C4-2B (cell line): ENCODE measurements around the gene FRK.
"Not testable (repeated sequence)": the region's sequence is repeated elsewhere in the genome, so short reads cannot be mapped to it uniquely, and the experiment has no call there.

Source experiments
- H3K27ac ChIP-seq: fragments of 450-650 bp; 2 replicates; pipeline ENCODE4 v1.5.1; 2017
- ZFX ChIP-seq: fragments of 450-650 bp; IDR thresholded peaks from 2 replicates; pipeline ENCODE4 v1.6.1; 2017
- TF ChIP-seq, protein P1 (sequence below): fragments of 450-650 bp; conservative IDR thresholded peaks from 2 replicates; pipeline ENCODE4 v1.5.1; 2017; ENCODE audit warnings: mild to moderate bottlenecking

FRK gene

DNA sequence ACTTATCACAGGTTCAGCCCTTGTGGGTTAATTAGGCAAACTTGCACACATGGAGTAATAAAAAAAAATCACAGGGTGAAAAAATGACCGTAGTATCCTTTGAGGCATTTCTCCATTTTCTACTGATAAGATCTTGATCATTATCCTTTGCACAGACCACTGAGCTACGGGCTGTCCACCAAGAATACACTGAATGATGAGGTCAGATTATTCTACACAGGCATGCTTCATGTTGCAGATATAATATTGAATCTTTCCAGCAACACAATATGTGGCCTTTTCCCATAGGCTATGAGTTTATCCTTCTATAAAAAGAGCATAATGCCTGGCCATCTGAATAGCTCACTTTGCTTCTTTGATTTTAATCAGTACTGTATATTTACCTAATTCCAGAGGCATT lies 168.9 kb downstream of the FRK start:
- no peak overlapping the region for H3K27ac ChIP-seq
- no peak for TF ChIP-seq ZFX
- TF ChIP-seq, protein P1, sequence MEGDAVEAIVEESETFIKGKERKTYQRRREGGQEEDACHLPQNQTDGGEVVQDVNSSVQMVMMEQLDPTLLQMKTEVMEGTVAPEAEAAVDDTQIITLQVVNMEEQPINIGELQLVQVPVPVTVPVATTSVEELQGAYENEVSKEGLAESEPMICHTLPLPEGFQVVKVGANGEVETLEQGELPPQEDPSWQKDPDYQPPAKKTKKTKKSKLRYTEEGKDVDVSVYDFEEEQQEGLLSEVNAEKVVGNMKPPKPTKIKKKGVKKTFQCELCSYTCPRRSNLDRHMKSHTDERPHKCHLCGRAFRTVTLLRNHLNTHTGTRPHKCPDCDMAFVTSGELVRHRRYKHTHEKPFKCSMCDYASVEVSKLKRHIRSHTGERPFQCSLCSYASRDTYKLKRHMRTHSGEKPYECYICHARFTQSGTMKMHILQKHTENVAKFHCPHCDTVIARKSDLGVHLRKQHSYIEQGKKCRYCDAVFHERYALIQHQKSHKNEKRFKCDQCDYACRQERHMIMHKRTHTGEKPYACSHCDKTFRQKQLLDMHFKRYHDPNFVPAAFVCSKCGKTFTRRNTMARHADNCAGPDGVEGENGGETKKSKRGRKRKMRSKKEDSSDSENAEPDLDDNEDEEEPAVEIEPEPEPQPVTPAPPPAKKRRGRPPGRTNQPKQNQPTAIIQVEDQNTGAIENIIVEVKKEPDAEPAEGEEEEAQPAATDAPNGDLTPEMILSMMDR, result no peak

DNA sequence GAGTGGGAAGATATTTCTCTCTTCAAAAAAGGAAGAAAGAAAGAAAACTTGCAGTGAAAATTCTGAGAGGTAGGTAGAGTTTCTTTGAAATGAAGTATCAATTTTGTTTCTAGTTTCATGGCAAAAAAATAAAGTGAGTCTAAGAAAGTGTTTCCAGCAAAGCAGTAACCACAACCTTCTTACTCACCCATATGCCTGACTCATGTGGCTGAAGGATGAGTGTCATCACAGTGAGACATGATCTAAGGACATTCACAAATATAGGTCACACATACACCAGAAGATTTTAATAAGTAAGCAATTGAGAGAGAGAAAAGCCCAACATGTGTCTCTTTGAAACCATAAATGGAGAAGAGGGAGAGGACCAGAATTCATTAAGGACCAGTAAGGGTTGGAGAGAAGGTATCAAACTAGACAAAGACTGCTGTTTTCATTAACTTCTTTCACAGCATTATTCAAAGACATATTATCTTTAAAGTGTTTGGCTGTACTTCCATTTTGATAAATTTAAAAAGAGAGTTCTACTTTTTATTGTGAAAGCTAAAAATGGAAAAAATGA lies 169.5 kb downstream of the FRK start:
- TF ChIP-seq ZFX, result no peak
- TF ChIP-seq, protein P1, result no peak
- no peak overlapping the region for H3K27ac ChIP-seq

DNA sequence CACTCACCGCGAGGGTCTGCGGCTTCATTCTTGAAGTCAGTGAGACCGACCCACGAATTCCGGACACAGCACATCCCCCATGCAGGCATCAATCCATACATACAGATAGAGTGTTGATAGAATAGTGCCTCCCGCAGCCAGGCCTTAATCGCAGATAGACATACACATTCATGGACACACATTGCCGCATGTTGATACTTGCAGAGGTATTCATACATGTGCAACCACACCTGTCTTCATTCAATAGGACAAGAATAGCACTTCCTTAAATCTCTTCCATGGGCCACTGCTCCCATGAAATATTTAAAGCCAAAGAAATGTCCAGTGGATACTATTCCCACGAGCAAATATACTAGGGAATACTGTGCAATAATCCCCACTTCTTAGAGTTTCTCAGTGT lies 170.5 kb downstream of the FRK start:
- H3K27ac ChIP-seq, result no peak overlapping the region
- no peak for TF ChIP-seq ZFX
- TF ChIP-seq, protein P1, result no peak

DNA sequence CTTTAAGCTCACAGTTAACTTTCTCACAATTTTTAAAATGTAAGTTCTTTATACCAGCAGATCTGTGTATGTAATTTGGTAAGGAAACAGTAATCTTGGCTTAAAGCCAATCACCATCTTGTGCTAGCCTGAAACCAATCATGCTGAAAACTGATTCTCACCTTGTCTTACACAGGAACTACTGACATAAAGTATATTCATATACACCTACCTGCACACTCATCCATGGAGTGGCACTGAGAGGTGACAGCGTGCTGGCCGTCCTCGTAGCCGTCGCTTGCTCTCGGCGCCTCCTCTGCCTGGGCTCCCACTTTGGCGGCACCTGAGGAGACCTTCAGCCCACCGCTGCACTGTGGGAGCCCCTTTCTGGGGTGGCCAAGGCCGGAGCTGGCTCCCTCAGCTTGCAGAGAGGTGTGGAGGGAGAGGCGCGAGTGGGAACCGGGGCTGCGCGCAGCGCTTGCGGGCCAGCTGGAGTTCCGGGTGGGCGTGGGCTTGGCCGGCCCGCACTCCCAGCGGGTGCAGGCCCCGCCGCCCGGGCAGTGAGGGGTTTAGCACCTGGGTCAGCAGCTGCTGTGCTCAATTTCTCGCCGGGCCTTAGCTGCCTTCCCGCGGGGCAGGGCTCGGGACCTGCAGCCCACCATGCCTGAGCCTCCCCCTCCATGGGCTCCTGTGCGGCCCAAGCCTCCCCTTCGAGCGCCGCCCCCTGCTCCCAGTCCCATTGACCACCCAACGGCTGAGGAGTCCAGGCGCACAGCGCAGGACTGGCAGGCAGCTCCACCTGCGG lies 171.8 kb downstream of the FRK start:
- not testable (repeated sequence) for H3K27ac ChIP-seq

DNA sequence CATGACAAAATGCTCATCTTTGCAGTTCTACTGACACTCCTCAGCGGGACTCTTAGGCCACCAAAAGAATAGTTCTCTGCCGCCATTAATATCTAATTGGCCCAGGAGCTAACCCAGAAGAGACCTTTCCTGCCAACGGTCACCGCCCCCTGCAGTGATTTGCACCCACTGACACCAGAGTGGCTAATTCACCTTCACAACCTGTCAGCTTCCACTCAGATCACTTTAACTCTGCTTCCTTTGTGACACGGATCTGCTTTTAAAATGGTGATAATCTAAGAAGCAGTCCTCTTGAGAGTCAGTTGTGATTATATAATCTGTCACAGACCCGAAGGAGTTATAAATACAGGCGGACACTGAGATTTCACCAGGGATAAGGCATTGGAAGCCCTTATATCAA lies 172.8 kb downstream of the FRK start:
- no peak overlapping the region for H3K27ac ChIP-seq
- no peak for TF ChIP-seq ZFX
- TF ChIP-seq, protein P1, result no peak

DNA sequence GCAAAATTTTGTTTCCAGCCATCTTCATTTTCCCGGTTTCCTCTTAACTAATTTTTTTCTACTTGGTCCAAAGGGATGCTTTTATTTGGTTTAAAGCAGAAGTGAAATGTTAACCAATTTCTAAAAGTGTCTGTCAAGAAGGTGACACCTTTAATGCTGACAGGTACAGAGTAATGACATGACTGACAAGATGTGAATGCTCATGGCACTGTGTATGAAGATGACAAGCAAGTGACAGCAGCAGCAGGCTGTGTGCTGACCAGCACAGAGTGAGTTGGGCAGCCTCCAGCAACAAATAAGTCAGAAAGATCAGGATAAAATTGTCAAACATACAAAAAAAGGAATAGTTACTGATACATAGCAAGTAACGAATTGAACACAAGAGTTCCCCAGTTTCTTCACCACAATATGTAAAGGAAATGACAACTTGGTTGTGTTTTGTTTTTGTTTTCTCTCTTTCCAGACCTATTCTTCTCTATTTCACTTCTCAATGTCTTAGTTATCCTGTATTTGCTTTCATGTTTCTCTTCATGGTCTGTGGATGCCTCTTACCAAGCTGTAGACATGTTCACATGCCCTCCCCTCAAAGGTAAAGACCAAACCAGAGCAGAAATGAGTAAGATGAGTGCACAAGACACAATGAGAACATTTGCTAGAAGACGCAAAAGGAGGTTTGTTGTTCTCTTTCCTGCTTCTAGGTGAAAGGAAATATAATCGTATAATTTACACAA lies 174.9 kb downstream of the FRK start:
- no peak overlapping the region for H3K27ac ChIP-seq
- TF ChIP-seq, protein P1, result no peak
- TF ChIP-seq ZFX, result no peak

DNA sequence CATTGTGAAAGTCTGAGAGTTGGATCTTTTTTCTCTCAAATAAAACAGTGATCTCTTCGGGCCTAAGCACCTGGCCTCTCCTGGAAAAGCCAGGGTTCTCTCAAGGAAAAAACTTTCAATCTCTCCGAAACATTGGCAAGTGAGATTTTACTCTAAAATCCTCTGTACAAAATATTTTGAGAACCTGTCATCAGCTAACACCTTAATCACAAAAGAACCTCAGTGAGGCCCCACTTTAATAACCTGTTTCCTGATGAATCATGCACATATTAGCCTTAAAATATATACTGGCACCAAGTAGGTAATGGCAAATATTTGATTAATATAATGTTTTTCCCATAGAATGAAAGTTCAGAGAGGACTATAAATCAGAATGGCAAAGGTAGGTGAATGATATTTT lies 177.9 kb downstream of the FRK start:
- TF ChIP-seq ZFX, result no peak
- TF ChIP-seq, protein P1, result no peak
- H3K27ac ChIP-seq, result no peak overlapping the region
